22Rv1 (cell line): Measurements from ENCODE around the gene SLC7A14.

Source experiments
- ZFX ChIP-seq: fragments of 450-650 bp; IDR thresholded peaks from 2 replicates; pipeline ENCODE4 v1.6.1; 2017; ENCODE audit warnings: antibody characterized with exemption, borderline replicate concordance
- TF ChIP-seq, protein P1 (sequence below): fragments of 450-650 bp; IDR thresholded peaks from 2 replicates; pipeline ENCODE4 v1.5.1; 2017; ENCODE audit warnings: mild to moderate bottlenecking

DNA sequence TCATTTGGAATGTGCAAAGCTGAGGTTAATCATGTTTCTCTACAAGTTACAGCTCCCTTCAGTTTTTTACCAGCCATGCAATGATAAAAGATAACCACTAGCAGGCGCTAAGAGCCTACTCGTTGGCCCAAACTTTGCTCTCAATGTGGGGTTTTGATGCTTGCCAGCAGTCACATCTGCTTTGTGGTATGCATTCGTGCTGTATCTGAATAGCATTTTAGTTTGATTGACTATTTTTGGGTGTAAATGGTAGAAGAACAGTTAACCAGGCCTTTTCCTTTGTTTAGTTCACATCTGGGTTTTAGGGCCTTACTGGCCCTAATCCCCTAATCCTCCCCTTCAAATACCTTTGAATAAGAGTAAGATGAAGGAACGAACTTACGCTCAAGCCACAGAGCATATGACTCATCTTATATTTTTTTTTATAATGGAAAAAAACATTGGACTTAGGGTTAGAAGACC, 171.6 kb downstream of the SLC7A14 start:
- TF ChIP-seq, protein P1, sequence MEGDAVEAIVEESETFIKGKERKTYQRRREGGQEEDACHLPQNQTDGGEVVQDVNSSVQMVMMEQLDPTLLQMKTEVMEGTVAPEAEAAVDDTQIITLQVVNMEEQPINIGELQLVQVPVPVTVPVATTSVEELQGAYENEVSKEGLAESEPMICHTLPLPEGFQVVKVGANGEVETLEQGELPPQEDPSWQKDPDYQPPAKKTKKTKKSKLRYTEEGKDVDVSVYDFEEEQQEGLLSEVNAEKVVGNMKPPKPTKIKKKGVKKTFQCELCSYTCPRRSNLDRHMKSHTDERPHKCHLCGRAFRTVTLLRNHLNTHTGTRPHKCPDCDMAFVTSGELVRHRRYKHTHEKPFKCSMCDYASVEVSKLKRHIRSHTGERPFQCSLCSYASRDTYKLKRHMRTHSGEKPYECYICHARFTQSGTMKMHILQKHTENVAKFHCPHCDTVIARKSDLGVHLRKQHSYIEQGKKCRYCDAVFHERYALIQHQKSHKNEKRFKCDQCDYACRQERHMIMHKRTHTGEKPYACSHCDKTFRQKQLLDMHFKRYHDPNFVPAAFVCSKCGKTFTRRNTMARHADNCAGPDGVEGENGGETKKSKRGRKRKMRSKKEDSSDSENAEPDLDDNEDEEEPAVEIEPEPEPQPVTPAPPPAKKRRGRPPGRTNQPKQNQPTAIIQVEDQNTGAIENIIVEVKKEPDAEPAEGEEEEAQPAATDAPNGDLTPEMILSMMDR: peak; percentile 98
- TF ChIP-seq ZFX: no peak
